Skin epidermis (tissue), 12 donors: ENCODE measurements around the gene RPTOR.
"Not testable (repeated sequence)": the region's sequence is repeated elsewhere in the genome, so short reads cannot be mapped to it uniquely, and the experiment has no call there.

ENCODE experiments used
- H3K27ac ChIP-seq, 21 experiments: fragments of 200-600 bp; sonication (generic) in 11 of 21; one replicate each; pipeline ENCODE4 v1.5.0; 2020; ENCODE audit warnings: mild to moderate bottlenecking in 3 of 21, inconsistent platforms in 2 of 21, moderate library complexity in 2 of 21
- H3K4me3 ChIP-seq, 7 experiments: fragments of 200-600 bp; sonication (generic) in 2 of 7; one replicate each; pipeline ENCODE4 v1.5.0; 2020; ENCODE audit warnings: inconsistent platforms in 2 of 7, mild to moderate bottlenecking in 2 of 7, moderate library complexity in 1 of 7

RPTOR gene

GRCh38 chr17:80604670-80605010, 60.0 kb downstream of the RPTOR start:
- Histone ChIP-seq H3K27ac (no peak overlapping the region), H3K4me3 (no peak overlapping the region)

GRCh38 chr17:80605326-80606066, 60.9 kb downstream of the RPTOR start:
- H3K4me3 ChIP-seq: no peak overlapping the region
- peak overlapping the region in 3 of 21 experiments; percentile 13 to 77 (median 62) for H3K27ac ChIP-seq

GRCh38 chr17:80608326-80608725, 63.7 kb downstream of the RPTOR start:
- no peak overlapping the region for H3K27ac ChIP-seq
- no peak overlapping the region for H3K4me3 ChIP-seq

- H3K27ac ChIP-seq: no peak overlapping the region
- no peak overlapping the region for H3K4me3 ChIP-seq
Observed at GRCh38 chr17:80609757-80610156, 65.1 kb downstream of the RPTOR start.

GRCh38 chr17:80611816-80612215, 67.2 kb downstream of the RPTOR start:
- Histone ChIP-seq H3K27ac (no peak overlapping the region), H3K4me3 (no peak overlapping the region)

GRCh38 chr17:80612997-80613731, 68.5 kb downstream of the RPTOR start:
- no peak overlapping the region for H3K27ac ChIP-seq

GRCh38 chr17:80613732-80614071, 69.1 kb downstream of the RPTOR start:
- no peak overlapping the region for H3K4me3 ChIP-seq
- H3K27ac ChIP-seq: no peak overlapping the region

More at GRCh38 chr17:80612997-80613731, 68.5 kb downstream of the RPTOR start:
- H3K4me3 ChIP-seq: no peak overlapping the region

- no peak overlapping the region for H3K27ac ChIP-seq
- H3K4me3 ChIP-seq: no peak overlapping the region
Observed at GRCh38 chr17:80614332-80615047, 69.9 kb downstream of the RPTOR start.

GRCh38 chr17:80615376-80615775, 70.7 kb downstream of the RPTOR start:
- Histone ChIP-seq H3K27ac (no peak overlapping the region), H3K4me3 (no peak overlapping the region)

- H3K4me3 ChIP-seq: no peak overlapping the region
- no peak overlapping the region for H3K27ac ChIP-seq
Observed at GRCh38 chr17:80616705-80617104, 72.1 kb downstream of the RPTOR start.

GRCh38 chr17:80618304-80618703, 73.7 kb downstream of the RPTOR start:
- Histone ChIP-seq H3K4me3 (no peak overlapping the region), H3K27ac (no peak overlapping the region)

- Histone ChIP-seq H3K27ac (no peak overlapping the region), H3K4me3 (no peak overlapping the region)
Observed at GRCh38 chr17:80619535-80620235, 75.0 kb downstream of the RPTOR start.

- Histone ChIP-seq H3K4me3 (no peak overlapping the region), H3K27ac (no peak overlapping the region)
Observed at GRCh38 chr17:80621335-80621996, 76.8 kb downstream of the RPTOR start.

GRCh38 chr17:80621997-80622357, 77.3 kb downstream of the RPTOR start:
- H3K4me3 ChIP-seq: no peak overlapping the region
- no peak overlapping the region for H3K27ac ChIP-seq

GRCh38 chr17:80624864-80625263, 80.2 kb downstream of the RPTOR start:
- no peak overlapping the region for H3K4me3 ChIP-seq
- H3K27ac ChIP-seq: no peak overlapping the region

GRCh38 chr17:80625627-80626026, 81.0 kb downstream of the RPTOR start:
- no peak overlapping the region for H3K4me3 ChIP-seq
- no peak overlapping the region for H3K27ac ChIP-seq

GRCh38 chr17:80628881-80629280, 84.2 kb downstream of the RPTOR start:
- H3K27ac ChIP-seq, H3K4me3 ChIP-seq: not testable (repeated sequence)

GRCh38 chr17:80629298-80630028, 84.8 kb downstream of the RPTOR start:
- H3K4me3 ChIP-seq: no peak overlapping the region

GRCh38 chr17:80630560-80631120, 86.0 kb downstream of the RPTOR start:
- H3K4me3 ChIP-seq: no peak overlapping the region
- no peak overlapping the region for H3K27ac ChIP-seq

More at GRCh38 chr17:80629298-80630028, 84.8 kb downstream of the RPTOR start:
- H3K27ac ChIP-seq: no peak overlapping the region
